Panc1 (cell line): ENCODE results near the gene ZNF883. TPM values are rescaled to one million over a fixed set of nuclear protein-coding genes. Genes with fewer than 3 reads are reported as not detected.
A peak's percentile ranks its signal among the peaks of the same experiment; 100 is the strongest.

Source experiments
- ATAC-seq: fragments of 200-7000 bp; cut with Tn5 transposase; 2 replicates; pipeline ENCODE4 v1.9.1; 2020; ENCODE audit warnings: mild to moderate bottlenecking, moderate library complexity
- BruUV-seq: library from RNA; stranded (reverse); fragments of 400-500 nt; replicated peaks from 2 replicates; lab custom pipeline; 2021; lab: Mats Ljungman, UMichigan
- CTCF ChIA-PET: fragments of 300-600 bp; sonication (Branson Sonifier 250); formaldehyde crosslinking; loops from one replicate; lab custom pipeline; 2022; ENCODE audit warnings: antibody characterized with exemption; lab: Charles Lee
- POLR2A ChIA-PET: fragments of 300-600 bp; sonication (Branson Sonifier 250); formaldehyde crosslinking; loops from one replicate; lab custom pipeline; 2022; ENCODE audit warnings: antibody characterized with exemption; lab: Charles Lee
- DNase-seq: peaks from one replicate; pipeline ENCODE4 v3.0.0-alpha.2; 2010; ENCODE audit warnings: low read depth, low spot score
- H3K27ac ChIP-seq: 2 replicates; pipeline ENCODE4 v1.5.1; 2011; ENCODE audit warnings: mild to moderate bottlenecking, low read length, inconsistent platforms
- H3K27me3 ChIP-seq: fragments of 200-500 bp; sonication (Bioruptor generic); 2 replicates; pipeline ENCODE4 v1.6.0; 2014; ENCODE audit warnings: low read length, inconsistent platforms; ENCODE audit not compliant: control insufficient read depth, insufficient read depth
- H3K36me3 ChIP-seq: fragments of 200-500 bp; sonication (Bioruptor generic); 2 replicates; pipeline ENCODE4 v1.5.1; 2014; ENCODE audit warnings: inconsistent platforms, mild to moderate bottlenecking, low read length, moderate library complexity; ENCODE audit not compliant: control insufficient read depth, insufficient read depth
- H3K4me1 ChIP-seq: 2 replicates; pipeline ENCODE4 v1.5.1; 2011; ENCODE audit warnings: inconsistent platforms, mild to moderate bottlenecking, low read length, moderate library complexity; ENCODE audit not compliant: control insufficient read depth, insufficient read depth
- H3K4me3 ChIP-seq, 2 experiments: 2 replicates each; pipeline ENCODE4 v1.5.1; 2011 to 2012; ENCODE audit warnings: low read depth in 2 of 2, low read length in 2 of 2, mild to moderate bottlenecking in 2 of 2, inconsistent platforms in 1 of 2, moderate library complexity in 1 of 2
- H3K9me3 ChIP-seq: fragments of 200-500 bp; sonication (Bioruptor generic); 2 replicates; pipeline ENCODE4 v1.5.1; 2014; ENCODE audit warnings: low read depth, mild to moderate bottlenecking, inconsistent platforms, low read length, moderate library complexity; ENCODE audit not compliant: control insufficient read depth, insufficient read depth
- CTCF ChIP-seq: fragments of 450-650 bp; IDR thresholded peaks from 2 replicates; pipeline ENCODE4 v1.5.1; 2017; ENCODE audit warnings: mild to moderate bottlenecking
- POLR2AphosphoS5 ChIP-seq: IDR thresholded peaks from 2 replicates; pipeline ENCODE4 v1.6.1; 2012; ENCODE audit warnings: mild to moderate bottlenecking, low read depth, low read length, moderate library complexity
- REST ChIP-seq, 2 experiments: IDR thresholded peaks; 2 replicates each; pipeline ENCODE4 v1.6.1; 2011 to 2012; ENCODE audit warnings: low read depth in 2 of 2, control low read depth in 1 of 2, low read length in 1 of 2, mild to moderate bottlenecking in 1 of 2, moderate library complexity in 1 of 2; ENCODE audit not compliant: insufficient read depth in 1 of 2
- SIN3A ChIP-seq: IDR thresholded peaks from 2 replicates; pipeline ENCODE4 v1.6.1; 2012; ENCODE audit warnings: low read depth, mild to moderate bottlenecking, low read length, moderate library complexity, borderline replicate concordance; ENCODE audit not compliant: insufficient read depth
- TCF7L2 ChIP-seq: IDR thresholded peaks from 2 replicates; pipeline ENCODE4 v1.6.1; 2011; ENCODE audit warnings: mild to moderate bottlenecking, low read depth, low read length, inconsistent platforms
- in situ Hi-C: cut with HindIII; loops from 2 replicates; pipeline ENCODE4 v1.10.0; 2016; ENCODE audit warnings: low sequenced_read_pairs, low pct_unique_long_range_greater_than_20kb
- intact Hi-C: fragments of 100-400 bp; cut with micrococcal nuclease; formaldehyde crosslinking; loops from one replicate; pipeline ENCODE4 v1.10.0; 2022; ENCODE audit not compliant: unreplicated experiment
- total RNA-seq: library from RNA; stranded (reverse); gene quantifications from one replicate; pipeline ENCODE4 v1.2.1, GENCODE V29; 2021; ENCODE audit not compliant: unreplicated experiment

Gene ZNF883
- total RNA-seq, 1 experiment from 2014 or later = not detected

- no peak for TF ChIP-seq SIN3A
- peak; percentile 46 for TF ChIP-seq CTCF
- ChIA-PET POLR2A (no interaction called here), CTCF (no interaction called here)
Observed at GRCh38 chr9:112971415-112971814, 40.6 kb downstream of the ZNF883 start.

GRCh38 chr9:112970939-112971338, 41.1 kb downstream of the ZNF883 start:
- intact Hi-C loops (no loop called here), in situ Hi-C loops (no loop called here)
- no peak for DNase-seq
- Histone ChIP-seq H3K4me3 (no peak overlapping the region), H3K36me3 (no peaks in the 10 kb centered on the region), H3K27ac (no peak overlapping the region), H3K9me3 (no peaks in the 10 kb centered on the region), H3K4me1 (no peaks in the 10 kb centered on the region), H3K27me3 (no peaks in the 10 kb centered on the region)
- no peak for TF ChIP-seq TCF7L2
- no peak for TF ChIP-seq POLR2AphosphoS5
- TF ChIP-seq SIN3A = no peak
- BruUV-seq = no TSS peak
- no peak for ATAC-seq
- CTCF ChIA-PET = no interaction called here
- POLR2A ChIA-PET = no interaction called here

More at GRCh38 chr9:112971415-112971814, 40.6 kb downstream of the ZNF883 start:
- no peak overlapping the region for H3K4me3 ChIP-seq
- H3K4me1 ChIP-seq = no peaks in the 10 kb centered on the region
- H3K9me3 ChIP-seq = no peaks in the 10 kb centered on the region
- intact Hi-C loops = no loop called here
- in situ Hi-C loops = no loop called here
- no peaks in the 10 kb centered on the region for H3K27me3 ChIP-seq
- no peak for ATAC-seq
- H3K27ac ChIP-seq = no peak overlapping the region
- no TSS peak for BruUV-seq
- no peaks in the 10 kb centered on the region for H3K36me3 ChIP-seq
- DNase-seq = no peak

- no peaks in the 10 kb centered on the region for H3K9me3 ChIP-seq
- BruUV-seq = no TSS peak
- no peak for DNase-seq
Observed at GRCh38 chr9:112969730-112970129, 42.3 kb downstream of the ZNF883 start.

More at GRCh38 chr9:112969730-112970129, 42.3 kb downstream of the ZNF883 start:
- CTCF ChIA-PET = no interaction called here
- POLR2A ChIA-PET = no interaction called here
- no peak for ATAC-seq
- Histone ChIP-seq H3K4me1 (no peaks in the 10 kb centered on the region), H3K36me3 (no peaks in the 10 kb centered on the region), H3K4me3 (no peak overlapping the region), H3K27me3 (no peaks in the 10 kb centered on the region), H3K27ac (no peak overlapping the region)
- intact Hi-C loops (no loop called here), in situ Hi-C loops (no loop called here)
- TF ChIP-seq SIN3A = no peak
- no peak for TF ChIP-seq TCF7L2
- no peak for TF ChIP-seq REST (IDR thresholded peaks at IDR 0.05; ENCODE audit: insufficient read depth in 1 of 2, low read depth in 2 of 2, low read length in 1 of 2)
- no peak for TF ChIP-seq POLR2AphosphoS5
- TF ChIP-seq CTCF = no peak
